A673 (cell line): ENCODE results near the gene ROBO2.

ENCODE experiments used
- CTCF ChIP-seq: fragments of 300-800, 200-600 bp; sonication (generic); conservative IDR thresholded peaks from 2 replicates; pipeline ENCODE4 v1.5.1; 2017; ENCODE audit warnings: low read depth, mild to moderate bottlenecking, antibody characterized with exemption, low read length, moderate library complexity, mixed read lengths
- EZH2 ChIP-seq: fragments of 200-600 bp; sonication (generic); IDR thresholded peaks from 2 replicates; pipeline ENCODE4 v1.6.1; 2017; ENCODE audit warnings: borderline replicate concordance, low read depth, mild to moderate bottlenecking, mixed read lengths, antibody characterized with exemption, low read length; ENCODE audit not compliant: poor library complexity, severe bottlenecking

GRCh38 chr3:77303955-77304699, 264.2 kb downstream of the ROBO2 start:
- no peak for TF ChIP-seq EZH2
- TF ChIP-seq CTCF = no peak
